A549 (cell line): ENCODE measurements around the gene ZNF541. TPM values are rescaled to one million over a fixed set of nuclear protein-coding genes. Genes with fewer than 3 reads are reported as not detected.

Experiments used
- ATAC-seq, 2 experiments: fragments of 200-7000 bp in 1 of 2; fragments of >200 bp in 1 of 2; cut with Nextera tagmentation in 1 of 2; cut with Tn5 transposase in 1 of 2; 3 replicates each; pipeline versions ENCODE4 v1.8.0 to v1.9.1; 2018 to 2020; ENCODE audit warnings: mild to moderate bottlenecking in 1 of 2, moderate library complexity in 1 of 2
- CTCF ChIA-PET: fragments of 300-600 bp; sonication (Branson Sonifier 250); formaldehyde crosslinking; extraction: SDS; loops from one replicate; lab custom pipeline; 2021; ENCODE audit warnings: antibody characterized with exemption, inconsistent platforms; lab: Yijun Ruan, JAX
- POLR2A ChIA-PET: fragments of 350-600 bp; formaldehyde crosslinking; extraction: SDS; loops from one replicate; lab custom pipeline; 2021; ENCODE audit warnings: antibody characterized with exemption, inconsistent platforms; lab: Yijun Ruan, JAX
- DNase-seq, 2 experiments: peaks; one replicate each; pipeline versions ENCODE4 v3.0.0 to v3.0.0-alpha.2; 2011 to 2016; ENCODE audit warnings: low read depth in 1 of 2, low spot score in 1 of 2
- FAIRE-seq: peaks from 2 replicates; lab custom pipeline; 2011; peaks lifted over from hg19 to GRCh38; lab: Jason Lieb, UNC
- H3K27ac ChIP-seq, 2 experiments: fragments of >200 bp; sonication (Bioruptor Twin); formaldehyde crosslinking; 3 replicates each; pipeline ENCODE4 v1.5.1; 2016 to 2017
- H3K4me1 ChIP-seq: fragments of >200 bp; sonication (Bioruptor Twin); formaldehyde crosslinking; 3 replicates; pipeline ENCODE4 v1.6.1; 2016
- H3K4me2 ChIP-seq: fragments of >200 bp; sonication (Bioruptor Twin); formaldehyde crosslinking; 3 replicates; pipeline ENCODE4 v1.6.1; 2016
- H3K4me3 ChIP-seq: fragments of >200 bp; sonication (Bioruptor Twin); formaldehyde crosslinking; 3 replicates; pipeline ENCODE4 v1.5.1; 2016
- H3K9me3 ChIP-seq: fragments of >200 bp; sonication (Bioruptor Twin); formaldehyde crosslinking; 3 replicates; pipeline ENCODE4 v1.6.1; 2016
- CBX8 ChIP-seq: fragments of 200-600 bp; sonication (generic); IDR thresholded peaks from 2 replicates; pipeline ENCODE4 v1.6.1; 2016
- EHF ChIP-seq: fragments of 250-450 bp; sonication (Bioruptor Pico); IDR thresholded peaks from 2 replicates; pipeline ENCODE4 v1.5.0; 2020; ENCODE audit warnings: mild to moderate bottlenecking
- EHMT2 ChIP-seq: fragments of 200-600 bp; sonication (generic); IDR thresholded peaks from 2 replicates; pipeline ENCODE4 v1.6.1; 2016; ENCODE audit warnings: antibody characterized with exemption, low read depth, mild to moderate bottlenecking, moderate library complexity
- FOSB ChIP-seq: fragments of 250-450 bp; sonication (Bioruptor Pico); IDR thresholded peaks from 2 replicates; pipeline ENCODE4 v1.5.0; 2020; ENCODE audit warnings: mild to moderate bottlenecking, moderate library complexity
- FOSL2 ChIP-seq, 2 experiments: fragments of 450-650 bp in 1 of 2; fragments of >200 bp in 1 of 2; sonication (Bioruptor Twin) in 1 of 2; formaldehyde crosslinking; IDR thresholded peaks; 2 replicates each; pipeline versions ENCODE4 v1.5.0 to v1.6.1; 2016 to 2020; ENCODE audit warnings: mild to moderate bottlenecking in 1 of 2, moderate library complexity in 1 of 2
- GATA3 ChIP-seq: IDR thresholded peaks from 2 replicates; pipeline ENCODE4 v1.6.1; 2012; ENCODE audit warnings: borderline replicate concordance
- JUN ChIP-seq, 2 experiments: fragments of >200 bp; sonication (Bioruptor Twin); formaldehyde crosslinking; IDR thresholded peaks; 2 replicates in 1 of 2; 3 replicates in 1 of 2; pipeline ENCODE4 v1.6.1; 2016 to 2017
- JUNB ChIP-seq: fragments of >200 bp; sonication (Bioruptor Twin); formaldehyde crosslinking; IDR thresholded peaks from 2 replicates; pipeline ENCODE4 v1.6.1; 2016
- KDM1A ChIP-seq: fragments of 200-600 bp; sonication (generic); IDR thresholded peaks from 2 replicates; pipeline ENCODE4 v1.6.1; 2016; ENCODE audit warnings: low read depth, mild to moderate bottlenecking
- MAZ ChIP-seq: fragments of 150-350 bp; IDR thresholded peaks from 2 replicates; pipeline ENCODE4 v1.6.1; 2014; ENCODE audit warnings: antibody characterized with exemption, low read depth, low read length, borderline replicate concordance
- MYC ChIP-seq: IDR thresholded peaks from 2 replicates; pipeline ENCODE4 v1.6.1; 2012; ENCODE audit warnings: mild to moderate bottlenecking, inconsistent platforms, low read length, improper control_type of control experiment, borderline replicate concordance
- NPAS2 ChIP-seq: fragments of 250-450 bp; sonication (Bioruptor Pico); IDR thresholded peaks from 2 replicates; pipeline ENCODE4 v1.8.0; 2022; ENCODE audit warnings: mild to moderate bottlenecking, moderate library complexity, borderline replicate concordance
- PHF8 ChIP-seq: fragments of 200-600 bp; sonication (generic); IDR thresholded peaks from 2 replicates; pipeline ENCODE4 v1.6.1; 2016; ENCODE audit warnings: low read depth, mild to moderate bottlenecking, antibody characterized with exemption, moderate library complexity, borderline replicate concordance
- POLR2AphosphoS2 ChIP-seq: conservative IDR thresholded peaks from 2 replicates; pipeline ENCODE4 v1.6.1; 2012; ENCODE audit warnings: low read length, improper control_type of control experiment, inconsistent platforms
- RARB ChIP-seq: fragments of 250-450 bp; sonication (Bioruptor Pico); IDR thresholded peaks from 2 replicates; pipeline ENCODE4 v1.8.0; 2021; ENCODE audit warnings: mild to moderate bottlenecking, moderate library complexity
- RNF2 ChIP-seq: fragments of 200-600 bp; sonication (generic); IDR thresholded peaks from 2 replicates; pipeline ENCODE4 v1.6.1; 2016; ENCODE audit warnings: low read depth, mild to moderate bottlenecking, antibody characterized with exemption, moderate library complexity, borderline replicate concordance
- SMC3 ChIP-seq: fragments of >200 bp; sonication (Bioruptor Twin); formaldehyde crosslinking; IDR thresholded peaks from 3 replicates; pipeline ENCODE4 v1.6.1; 2018; ENCODE audit warnings: inconsistent platforms
- TFCP2L1 ChIP-seq: fragments of 250-450 bp; sonication (Bioruptor Pico); IDR thresholded peaks from 2 replicates; pipeline ENCODE4 v1.5.0; 2021; ENCODE audit warnings: mild to moderate bottlenecking
- ZFP36 ChIP-seq: fragments of 450-650 bp; IDR thresholded peaks from 2 replicates; pipeline ENCODE4 v1.6.1; 2014; ENCODE audit warnings: borderline replicate concordance; ENCODE audit not compliant: partially characterized antibody
- ZSCAN20 ChIP-seq: fragments of 250-450 bp; sonication (Bioruptor Pico); IDR thresholded peaks from 2 replicates; pipeline ENCODE4 v1.8.0; 2022; ENCODE audit warnings: mild to moderate bottlenecking, moderate library complexity
- WGBS: methylation state at CpG from one replicate; pipeline ENCODE4 v1.1.6; 2017; ENCODE audit errors: missing lambda C conversion rate; 5-methylcytosine and 5-hydroxymethylcytosine counted together
- polyA plus RNA-seq, 4 experiments: library from polyadenylated mRNA; depleted of rRNA in 3 of 4; stranded (reverse); fragments of >200 nt; fragmentation: RNase III in 1 of 4; extraction: RNeasy Plus Mini Kit Qiagen cat#74134 plus additional on column Dnase treatment in 1 of 4; gene quantifications; 2 replicates in 3 of 4; 3 replicates in 1 of 4; pipeline ENCODE4 v1.2.3, GENCODE V29; 2011 to 2017
- TF ChIP-seq, protein P1 (sequence below): IDR thresholded peaks from 2 replicates; pipeline ENCODE4 v1.6.1; 2012
- TF ChIP-seq, protein P2 (sequence below): fragments of >200 bp; sonication (Bioruptor Twin); formaldehyde crosslinking; IDR thresholded peaks from 2 replicates; pipeline ENCODE4 v1.6.1; 2016
- TF ChIP-seq, protein P3 (sequence below): IDR thresholded peaks from 2 replicates; pipeline ENCODE4 v1.6.1; 2012; ENCODE audit warnings: low read depth, borderline replicate concordance
- TF ChIP-seq, protein P4 (sequence below): IDR thresholded peaks from 2 replicates; pipeline ENCODE4 v1.6.1; 2012
- TF ChIP-seq, protein P5 (sequence below): fragments of 250-450 bp; sonication (Bioruptor Pico); IDR thresholded peaks from 2 replicates; pipeline ENCODE4 v1.5.0; 2021; ENCODE audit warnings: mild to moderate bottlenecking, moderate library complexity, borderline replicate concordance
- TF ChIP-seq, protein P6 (sequence below): fragments of 200-600 bp; sonication (generic); IDR thresholded peaks from 2 replicates; pipeline ENCODE4 v1.6.1; 2016; ENCODE audit warnings: antibody characterized with exemption, mild to moderate bottlenecking, moderate library complexity

ZNF541 gene
- polyA plus RNA-seq, 2 of the 4 experiments (the other 2 are of a cell fraction): not detected

DNA sequence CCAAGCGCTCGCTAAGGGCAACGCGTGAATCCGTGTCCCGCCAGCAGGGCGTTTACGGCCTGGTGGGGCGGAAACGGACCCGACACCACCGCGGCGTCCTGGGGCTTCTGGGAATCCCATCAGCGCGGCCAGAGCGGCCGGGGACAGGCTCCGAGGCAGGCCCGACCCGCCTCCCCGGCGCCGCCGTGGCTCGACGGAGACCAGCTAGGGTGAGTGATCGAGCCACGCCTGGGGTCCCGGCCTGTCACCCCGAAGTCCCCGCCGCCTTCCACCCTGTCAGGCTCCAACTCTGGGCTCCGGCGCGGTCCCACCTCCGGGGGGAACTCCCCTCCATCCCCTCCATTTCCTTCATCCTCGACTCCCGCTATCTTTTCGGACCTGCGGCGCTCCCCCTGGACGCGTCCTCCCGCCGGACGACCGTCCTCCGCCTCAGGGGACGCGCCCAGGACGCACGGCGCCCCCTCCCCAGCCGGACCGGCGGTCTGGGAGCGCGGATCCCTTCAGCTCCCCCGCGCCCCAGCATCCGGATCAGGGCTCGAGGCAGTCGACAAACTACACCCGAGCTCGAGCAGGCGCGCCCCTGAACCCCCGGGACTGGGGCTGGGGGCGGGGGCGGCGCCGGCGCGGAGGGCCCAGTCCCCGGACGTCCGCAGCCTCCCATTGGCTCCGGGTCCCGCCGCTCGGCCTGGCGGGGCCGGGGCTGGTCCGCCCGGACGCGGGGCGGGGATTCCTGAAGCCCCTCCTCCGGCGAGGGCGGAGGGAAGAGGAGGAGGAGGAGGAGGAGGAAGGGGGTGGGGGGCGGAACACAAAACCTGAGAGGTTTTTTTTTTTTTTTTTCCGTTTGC, 35.3 kb upstream of the ZNF541 start (continued):
- no peak for TF ChIP-seq CBX8
- TF ChIP-seq, protein P1, sequence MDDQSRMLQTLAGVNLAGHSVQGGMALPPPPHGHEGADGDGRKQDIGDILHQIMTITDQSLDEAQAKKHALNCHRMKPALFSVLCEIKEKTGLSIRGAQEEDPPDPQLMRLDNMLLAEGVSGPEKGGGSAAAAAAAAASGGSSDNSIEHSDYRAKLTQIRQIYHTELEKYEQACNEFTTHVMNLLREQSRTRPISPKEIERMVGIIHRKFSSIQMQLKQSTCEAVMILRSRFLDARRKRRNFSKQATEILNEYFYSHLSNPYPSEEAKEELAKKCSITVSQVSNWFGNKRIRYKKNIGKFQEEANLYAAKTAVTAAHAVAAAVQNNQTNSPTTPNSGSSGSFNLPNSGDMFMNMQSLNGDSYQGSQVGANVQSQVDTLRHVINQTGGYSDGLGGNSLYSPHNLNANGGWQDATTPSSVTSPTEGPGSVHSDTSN: peak; percentile 93
- TF ChIP-seq, protein P2, sequence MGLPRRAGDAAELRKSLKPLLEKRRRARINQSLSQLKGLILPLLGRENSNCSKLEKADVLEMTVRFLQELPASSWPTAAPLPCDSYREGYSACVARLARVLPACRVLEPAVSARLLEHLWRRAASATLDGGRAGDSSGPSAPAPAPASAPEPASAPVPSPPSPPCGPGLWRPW: no peak
- no peak; the same call in 1 of the 2 replicates for TF ChIP-seq GATA3
- TF ChIP-seq JUN (IDR thresholded peaks at IDR 0.05): peak; percentile 27 to 79; a peak in 2 of 5 replicates
- peak; percentile 97 for TF ChIP-seq MAZ
- TF ChIP-seq EHF (CRISPR knock-in tag): no peak
- no peak for TF ChIP-seq EHMT2
- no peak for TF ChIP-seq ZSCAN20
- TF ChIP-seq SMC3: no peak
- no peak for TF ChIP-seq JUNB
- TF ChIP-seq RARB (CRISPR knock-in tag): no peak
- peak; percentile 92 for TF ChIP-seq PHF8
- no peak for TF ChIP-seq FOSB (CRISPR knock-in tag)
- TF ChIP-seq RNF2: no peak
- TF ChIP-seq, protein P3, sequence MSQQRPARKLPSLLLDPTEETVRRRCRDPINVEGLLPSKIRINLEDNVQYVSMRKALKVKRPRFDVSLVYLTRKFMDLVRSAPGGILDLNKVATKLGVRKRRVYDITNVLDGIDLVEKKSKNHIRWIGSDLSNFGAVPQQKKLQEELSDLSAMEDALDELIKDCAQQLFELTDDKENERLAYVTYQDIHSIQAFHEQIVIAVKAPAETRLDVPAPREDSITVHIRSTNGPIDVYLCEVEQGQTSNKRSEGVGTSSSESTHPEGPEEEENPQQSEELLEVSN: no peak
- TF ChIP-seq TFCP2L1 (CRISPR knock-in tag): peak; percentile 68
- TF ChIP-seq, protein P4, sequence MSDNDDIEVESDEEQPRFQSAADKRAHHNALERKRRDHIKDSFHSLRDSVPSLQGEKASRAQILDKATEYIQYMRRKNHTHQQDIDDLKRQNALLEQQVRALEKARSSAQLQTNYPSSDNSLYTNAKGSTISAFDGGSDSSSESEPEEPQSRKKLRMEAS: peak; percentile 70
- TF ChIP-seq ZFP36: no peak
- TF ChIP-seq, protein P5, sequence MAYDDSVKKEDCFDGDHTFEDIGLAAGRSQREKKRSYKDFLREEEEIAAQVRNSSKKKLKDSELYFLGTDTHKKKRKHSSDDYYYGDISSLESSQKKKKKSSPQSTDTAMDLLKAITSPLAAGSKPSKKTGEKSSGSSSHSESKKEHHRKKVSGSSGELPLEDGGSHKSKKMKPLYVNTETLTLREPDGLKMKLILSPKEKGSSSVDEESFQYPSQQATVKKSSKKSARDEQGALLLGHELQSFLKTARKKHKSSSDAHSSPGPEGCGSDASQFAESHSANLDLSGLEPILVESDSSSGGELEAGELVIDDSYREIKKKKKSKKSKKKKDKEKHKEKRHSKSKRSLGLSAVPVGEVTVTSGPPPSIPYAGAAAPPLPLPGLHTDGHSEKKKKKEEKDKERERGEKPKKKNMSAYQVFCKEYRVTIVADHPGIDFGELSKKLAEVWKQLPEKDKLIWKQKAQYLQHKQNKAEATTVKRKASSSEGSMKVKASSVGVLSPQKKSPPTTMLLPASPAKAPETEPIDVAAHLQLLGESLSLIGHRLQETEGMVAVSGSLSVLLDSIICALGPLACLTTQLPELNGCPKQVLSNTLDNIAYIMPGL: peak; percentile 81; the same call in 1 of the 2 replicates

DNA sequence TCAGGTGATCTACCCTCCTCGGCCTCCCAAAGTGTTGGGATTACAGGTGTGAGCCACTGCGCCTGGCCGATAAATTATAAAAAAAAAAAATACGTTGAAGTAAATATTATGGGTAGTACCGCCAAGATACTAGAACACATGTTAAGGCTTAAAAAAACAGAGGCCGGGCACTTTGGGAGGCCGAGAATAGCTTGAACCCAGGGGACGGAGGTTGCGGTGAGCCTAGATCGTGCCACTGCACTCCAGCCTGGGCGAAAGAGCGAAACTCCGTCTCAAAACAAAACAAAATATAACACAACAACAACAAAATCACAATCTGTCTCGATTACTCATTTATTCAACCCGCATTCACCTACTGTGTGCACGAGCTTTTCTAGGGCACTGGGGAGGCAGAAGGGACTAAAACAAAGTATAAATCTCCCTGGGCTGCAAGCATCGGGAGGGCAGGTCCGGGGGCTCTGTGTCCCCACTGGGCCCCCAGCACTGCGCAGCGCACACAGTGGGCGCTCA, 34.7 kb upstream of the ZNF541 start:
- peak overlapping the region; percentile 92 for H3K4me3 ChIP-seq
- H3K4me1 ChIP-seq: peaks cover 15% of the 10 kb centered on the region
- ChIA-PET CTCF (interaction anchor here (0.8 to 2.7 kb wide), 12 partner anchors 8 to 171 kb away, joined by 3 to 11 read pairs (median 3); partner anchors contain the start of gene NAPA), POLR2A (interaction anchor here (1.4 kb wide), 1 partner anchor 8 kb away, joined by 4 read pairs; no protein-coding TSS in a partner anchor)
- DNase-seq (no peak), ATAC-seq (no peak), FAIRE-seq (no peak)
- peak overlapping the region; percentile 84 for H3K4me2 ChIP-seq
- no peaks in the 10 kb centered on the region for H3K9me3 ChIP-seq
- WGBS: 48% methylated on average over 21 of the region's 21 CpGs
- H3K27ac ChIP-seq: peak overlapping the region; percentile 93 to 96
- TF ChIP-seq MYC (no peak), EHF (CRISPR knock-in tag) (no peak), NPAS2 (CRISPR knock-in tag) (no peak), EHMT2 (no peak), POLR2AphosphoS2 (no peak), KDM1A (peak; percentile 12; the same call in 1 of the 2 replicates), FOSL2 (IDR thresholded peaks at IDR 0.05) (no peak), FOSL2 (CRISPR knock-in tag; IDR thresholded peaks at IDR 0.05) (no peak)
- TF ChIP-seq, protein P6, sequence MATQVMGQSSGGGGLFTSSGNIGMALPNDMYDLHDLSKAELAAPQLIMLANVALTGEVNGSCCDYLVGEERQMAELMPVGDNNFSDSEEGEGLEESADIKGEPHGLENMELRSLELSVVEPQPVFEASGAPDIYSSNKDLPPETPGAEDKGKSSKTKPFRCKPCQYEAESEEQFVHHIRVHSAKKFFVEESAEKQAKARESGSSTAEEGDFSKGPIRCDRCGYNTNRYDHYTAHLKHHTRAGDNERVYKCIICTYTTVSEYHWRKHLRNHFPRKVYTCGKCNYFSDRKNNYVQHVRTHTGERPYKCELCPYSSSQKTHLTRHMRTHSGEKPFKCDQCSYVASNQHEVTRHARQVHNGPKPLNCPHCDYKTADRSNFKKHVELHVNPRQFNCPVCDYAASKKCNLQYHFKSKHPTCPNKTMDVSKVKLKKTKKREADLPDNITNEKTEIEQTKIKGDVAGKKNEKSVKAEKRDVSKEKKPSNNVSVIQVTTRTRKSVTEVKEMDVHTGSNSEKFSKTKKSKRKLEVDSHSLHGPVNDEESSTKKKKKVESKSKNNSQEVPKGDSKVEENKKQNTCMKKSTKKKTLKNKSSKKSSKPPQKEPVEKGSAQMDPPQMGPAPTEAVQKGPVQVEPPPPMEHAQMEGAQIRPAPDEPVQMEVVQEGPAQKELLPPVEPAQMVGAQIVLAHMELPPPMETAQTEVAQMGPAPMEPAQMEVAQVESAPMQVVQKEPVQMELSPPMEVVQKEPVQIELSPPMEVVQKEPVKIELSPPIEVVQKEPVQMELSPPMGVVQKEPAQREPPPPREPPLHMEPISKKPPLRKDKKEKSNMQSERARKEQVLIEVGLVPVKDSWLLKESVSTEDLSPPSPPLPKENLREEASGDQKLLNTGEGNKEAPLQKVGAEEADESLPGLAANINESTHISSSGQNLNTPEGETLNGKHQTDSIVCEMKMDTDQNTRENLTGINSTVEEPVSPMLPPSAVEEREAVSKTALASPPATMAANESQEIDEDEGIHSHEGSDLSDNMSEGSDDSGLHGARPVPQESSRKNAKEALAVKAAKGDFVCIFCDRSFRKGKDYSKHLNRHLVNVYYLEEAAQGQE: no peak
